HCT116 (cell line): ENCODE results near the gene FCN3. TPM values are rescaled to one million over a fixed set of nuclear protein-coding genes. Genes with fewer than 3 reads are reported as not detected.

Source experiments
- ATAC-seq: fragments of 200-7000 bp; cut with Tn5 transposase; 2 replicates; pipeline ENCODE4 v1.9.1; 2020; ENCODE audit warnings: mild to moderate bottlenecking, moderate library complexity
- BruUV-seq: library from RNA; stranded (reverse); fragments of 400-500 nt; replicated peaks from 2 replicates; lab custom pipeline; 2021; lab: Mats Ljungman, UMichigan
- CTCF ChIA-PET: fragments of 300-600 bp; sonication (Branson Sonifier 250); formaldehyde crosslinking; loops from one replicate; lab custom pipeline; 2021; ENCODE audit warnings: antibody characterized with exemption; lab: Charles Lee
- POLR2A ChIA-PET: fragments of 300-600, 350-600 bp; sonication (Branson Sonifier 250); formaldehyde crosslinking; loops from one replicate; lab custom pipeline; 2021; ENCODE audit warnings: antibody characterized with exemption; lab: Charles Lee
- RAD21 ChIA-PET, 2 experiments: fragments of 300-600 bp; sonication (Branson Sonifier 250); formaldehyde crosslinking; loops; one replicate each; lab custom pipeline; 2023; ENCODE audit warnings: low total read pairs in 2 of 2; ENCODE audit not compliant: uncharacterized antibody in 2 of 2, unreplicated experiment in 2 of 2, low non-redundant PET in 1 of 2; lab: Charles Lee
- DNase-seq: peaks from one replicate; pipeline ENCODE4 v3.0.0-alpha.2; 2010; ENCODE audit warnings: low read depth, low spot score
- H2AFZ ChIP-seq: fragments of 200-600 bp; shearing (Covaris generic), sonication (generic); 2 replicates; pipeline ENCODE4 v1.6.1; 2017; ENCODE audit warnings: low read depth, mixed run types, mixed read lengths, antibody characterized with exemption, low read length; ENCODE audit not compliant: poor library complexity, severe bottlenecking
- H3K27ac ChIP-seq: 2 replicates; pipeline ENCODE4 v1.5.1; 2012; ENCODE audit warnings: low read depth, low read length
- H3K27me3 ChIP-seq: fragments of 200-600 bp; sonication (generic); 2 replicates; pipeline ENCODE4 v1.6.1; 2016; ENCODE audit warnings: mixed run types, low read length, mixed read lengths; ENCODE audit not compliant: insufficient read depth
- H3K36me3 ChIP-seq, 2 experiments: fragments of 200-500 bp in 1 of 2; fragments of 200-600 bp in 1 of 2; sonication (Bioruptor generic) in 1 of 2; sonication (generic) in 1 of 2; 2 replicates each; pipeline versions ENCODE4 v1.5.1 to v1.6.1; 2014 to 2016; ENCODE audit warnings: low read length in 2 of 2, inconsistent platforms in 1 of 2, mixed read lengths in 1 of 2, mixed run types in 1 of 2; ENCODE audit not compliant: insufficient read depth in 2 of 2, control insufficient read depth in 1 of 2
- H3K4me1 ChIP-seq, 2 experiments: fragments of 200-600 bp in 1 of 2; sonication (generic) in 1 of 2; 2 replicates each; pipeline versions ENCODE4 v1.5.1 to v1.6.1; 2012 to 2017; ENCODE audit warnings: low read length in 2 of 2, inconsistent platforms in 1 of 2, mild to moderate bottlenecking in 1 of 2, mixed read lengths in 1 of 2, mixed run types in 1 of 2, moderate library complexity in 1 of 2; ENCODE audit not compliant: insufficient read depth in 2 of 2, control insufficient read depth in 1 of 2
- H3K4me2 ChIP-seq: fragments of 200-600 bp; sonication (generic); 2 replicates; pipeline ENCODE4 v1.6.1; 2017; ENCODE audit warnings: mixed run types, low read length, mixed read lengths
- H3K4me3 ChIP-seq, 2 experiments: fragments of 200-600 bp in 1 of 2; sonication (generic) in 1 of 2; replicated peaks in 1 of 2; 2 replicates each; pipeline ENCODE4 v1.5.1; 2011 to 2016; ENCODE audit warnings: low read length in 2 of 2, control low read depth in 1 of 2, low read depth in 1 of 2, mild to moderate bottlenecking in 1 of 2, mixed read lengths in 1 of 2, mixed run types in 1 of 2
- H3K79me2 ChIP-seq: fragments of 200-600 bp; sonication (generic); 2 replicates; pipeline ENCODE4 v1.6.1; 2017; ENCODE audit warnings: mild to moderate bottlenecking, mixed run types, low read length, moderate library complexity, mixed read lengths; ENCODE audit not compliant: insufficient read depth
- H3K9ac ChIP-seq: fragments of 200-600 bp; sonication (generic); 2 replicates; pipeline ENCODE4 v1.6.1; 2016; ENCODE audit warnings: low read length, mixed read lengths
- H3K9me2 ChIP-seq: fragments of 200-600 bp; sonication (generic), shearing (Covaris generic); 2 replicates; pipeline ENCODE4 v1.6.1; 2017; ENCODE audit warnings: mixed run types, mild to moderate bottlenecking, moderate library complexity; ENCODE audit not compliant: insufficient read depth
- H3K9me3 ChIP-seq, 2 experiments: fragments of 200-500 bp in 1 of 2; fragments of 200-600 bp in 1 of 2; sonication (Bioruptor generic) in 1 of 2; sonication (generic) in 1 of 2; 2 replicates each; pipeline ENCODE4 v1.6.1; 2014 to 2017; ENCODE audit warnings: low read length in 2 of 2, mixed read lengths in 2 of 2, inconsistent platforms in 1 of 2, low read depth in 1 of 2, mild to moderate bottlenecking in 1 of 2, mixed run types in 1 of 2, moderate library complexity in 1 of 2; ENCODE audit not compliant: control insufficient read depth in 1 of 2, insufficient read depth in 1 of 2
- H4K20me1 ChIP-seq: fragments of 200-600 bp; sonication (generic), shearing (Covaris generic); 2 replicates; pipeline ENCODE4 v1.6.1; 2017; ENCODE audit warnings: mixed run types, mild to moderate bottlenecking, moderate library complexity; ENCODE audit not compliant: insufficient read depth
- ATF3 ChIP-seq: IDR thresholded peaks from 2 replicates; pipeline ENCODE4 v1.6.1; 2012
- CBX3 ChIP-seq: IDR thresholded peaks from 2 replicates; pipeline ENCODE4 v1.6.1; 2012; ENCODE audit warnings: low read depth
- EGR1 ChIP-seq: IDR thresholded peaks from 2 replicates; pipeline ENCODE4 v1.6.1; 2012; ENCODE audit warnings: low read depth
- FOSL1 ChIP-seq: IDR thresholded peaks from 2 replicates; pipeline ENCODE4 v1.6.1; 2012; ENCODE audit warnings: low read depth
- POLR2A ChIP-seq: IDR thresholded peaks from 2 replicates; pipeline ENCODE4 v1.7.0; 2011; ENCODE audit warnings: borderline replicate concordance; ENCODE audit not compliant: insufficient read depth, insufficient read length; ENCODE audit errors: extremely low read depth
- POLR2AphosphoS5 ChIP-seq: IDR thresholded peaks from 2 replicates; pipeline ENCODE4 v1.6.1; 2011; ENCODE audit warnings: mild to moderate bottlenecking, low read depth, low read length, moderate library complexity
- YY1 ChIP-seq: IDR thresholded peaks from 2 replicates; pipeline ENCODE4 v1.6.1; 2011; ENCODE audit warnings: low read length, low read depth, moderate library complexity, mild to moderate bottlenecking; ENCODE audit not compliant: insufficient replicate concordance; ENCODE audit errors: extremely low read depth
- intact Hi-C: fragments of 100-400 bp; cut with micrococcal nuclease; formaldehyde crosslinking; loops from 2 replicates; pipeline ENCODE4 v1.10.0; 2022
- total RNA-seq: library from RNA; stranded (reverse); gene quantifications from one replicate; pipeline ENCODE4 v1.2.1, GENCODE V29; 2021; ENCODE audit not compliant: unreplicated experiment

Gene FCN3
- total RNA-seq, 1 experiment from 2014 or later = 1.2 TPM

- peak; percentile 63; the same call in 1 of the 2 replicates for TF ChIP-seq EGR1
- TF ChIP-seq YY1 = peak; percentile 28
- TF ChIP-seq FOSL1 = no peak
- no peak for TF ChIP-seq POLR2A
- TF ChIP-seq ATF3 = no peak
These were observed 17.6 kb upstream of the FCN3 start, which contains the start of gene GPR3 (continued) for GRCh38 chr1:27392096-27392777.

GRCh38 chr1:27391511-27392095 is 17.0 kb upstream of the FCN3 start:
- peak overlapping the region; percentile 46 to 99 for H3K4me3 ChIP-seq
- H3K9me3 ChIP-seq = no peaks in the 10 kb centered on the region
- TF ChIP-seq POLR2AphosphoS5 (peak; percentile 46; the same call in 1 of the 2 replicates), CBX3 (no peak), POLR2A (peak; percentile 36)
- no peaks in the 10 kb centered on the region for H4K20me1 ChIP-seq
- intact Hi-C loops = loop anchor here (2.0 kb wide), 1 partner anchor 347 kb away; no protein-coding TSS in a partner anchor
- no peaks in the 10 kb centered on the region for H3K27me3 ChIP-seq
- no peak overlapping the region for H2AFZ ChIP-seq
- peak overlapping the region; percentile 100 for H3K9ac ChIP-seq
- peak overlapping the region; percentile 88 for H3K27ac ChIP-seq
- ChIA-PET RAD21 (interaction anchor here in 1 of 2 experiments (0.6 to 1.0 kb wide), 4 partner anchors 8 to 349 kb away, joined by 3 to 4 read pairs (median 3); partner anchors contain the start of gene CD164L2), POLR2A (interaction anchor here (0.6 to 1.9 kb wide), 8 partner anchors 9 to 700 kb away, joined by 3 to 8 read pairs (median 4); partner anchors contain the start of genes AHDC1, CD164L2 and MAP3K6), CTCF (interaction anchor here (0.6 to 3.0 kb wide), 18 partner anchors 9 to 346 kb away, joined by 3 to 28 read pairs (median 5); partner anchors contain the start of genes AHDC1, CD164L2, MAP3K6 and SYTL1)
- peak overlapping the region; percentile 86 for H3K4me2 ChIP-seq
- peak; percentile 53 for DNase-seq
- no peaks in the 10 kb centered on the region for H3K9me2 ChIP-seq
- H3K79me2 ChIP-seq = peaks cover 25% of the 10 kb centered on the region
- peaks cover 17 to 43% of the 10 kb centered on the region in 2 experiments for H3K4me1 ChIP-seq
- ATAC-seq = peak; percentile 48
- peaks cover 0 to 12% of the 10 kb centered on the region in 2 experiments; a peak in 1 of 4 replicates for H3K36me3 ChIP-seq
- no TSS peak for BruUV-seq
